Limb (tissue), 2 donors: ENCODE data around the gene CACNA1H.

Experiments used
- DNase-seq, 2 donors: peaks; one replicate each; pipeline ENCODE4 v3.0.0-alpha.2; 2016; ENCODE audit errors: extremely low spot score in 2 of 2

Gene CACNA1H

DNA sequence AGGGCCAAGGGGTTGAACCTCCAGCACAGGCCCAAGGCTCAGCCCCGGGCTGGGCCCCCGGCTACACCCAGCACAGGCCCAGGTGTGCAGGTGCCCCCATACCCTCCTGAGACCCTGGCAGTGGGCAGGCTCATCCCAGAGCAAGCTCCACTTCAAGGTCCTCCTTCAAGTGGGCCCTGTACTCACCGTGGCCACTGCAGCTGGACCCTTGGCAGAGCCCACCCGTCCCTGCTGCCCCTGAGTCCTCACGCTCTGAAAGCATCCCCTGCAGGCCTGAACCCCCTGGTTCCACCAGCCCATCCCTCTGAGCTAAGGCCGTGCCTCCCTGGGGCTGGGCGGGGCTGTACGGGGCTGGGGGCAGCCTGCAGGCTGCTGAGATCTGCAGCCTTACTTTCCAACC lies 11.2 kb upstream of the CACNA1H start:
- no peak for DNase-seq

- no peak for DNase-seq
Observed at GRCh38 chr16:1142911-1143310, 10.0 kb upstream of the CACNA1H start.

DNA sequence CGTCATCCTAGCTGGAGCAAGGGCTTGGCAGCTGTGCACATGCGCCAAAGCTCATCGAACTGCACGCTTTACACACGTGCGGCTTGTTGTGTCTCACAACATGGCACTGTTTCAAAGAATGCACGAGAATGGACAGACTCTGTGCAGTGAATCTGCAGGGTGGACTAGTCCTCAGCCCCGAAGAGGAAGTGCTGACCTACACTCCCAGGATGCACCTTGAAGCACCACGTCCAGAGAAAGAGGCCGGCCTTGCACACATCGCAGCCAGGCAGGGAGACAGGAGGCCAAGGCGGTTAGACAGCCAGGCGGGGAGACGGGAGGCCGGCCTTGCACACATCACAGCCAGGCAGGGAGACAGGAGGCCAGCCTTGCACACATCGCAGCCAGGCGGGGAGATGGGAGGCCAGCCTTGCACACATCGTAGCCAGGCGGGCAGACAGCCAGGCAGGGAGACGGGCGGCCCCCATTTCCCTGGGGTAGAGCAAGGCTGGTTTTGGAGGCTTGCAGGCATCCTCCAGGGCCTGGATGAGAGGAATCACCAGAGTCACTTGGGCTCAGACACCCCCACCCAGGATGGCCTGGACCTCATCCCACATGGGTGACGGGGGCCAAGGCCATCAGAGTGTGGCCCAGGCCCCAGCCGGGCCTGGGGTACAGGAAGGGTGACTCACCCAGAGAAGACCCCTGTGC lies 9.0 kb upstream of the CACNA1H start:
- DNase-seq = no peak

GRCh38 chr16:1144476-1145382 lies 8.2 kb upstream of the CACNA1H start:
- no peak for DNase-seq

DNA sequence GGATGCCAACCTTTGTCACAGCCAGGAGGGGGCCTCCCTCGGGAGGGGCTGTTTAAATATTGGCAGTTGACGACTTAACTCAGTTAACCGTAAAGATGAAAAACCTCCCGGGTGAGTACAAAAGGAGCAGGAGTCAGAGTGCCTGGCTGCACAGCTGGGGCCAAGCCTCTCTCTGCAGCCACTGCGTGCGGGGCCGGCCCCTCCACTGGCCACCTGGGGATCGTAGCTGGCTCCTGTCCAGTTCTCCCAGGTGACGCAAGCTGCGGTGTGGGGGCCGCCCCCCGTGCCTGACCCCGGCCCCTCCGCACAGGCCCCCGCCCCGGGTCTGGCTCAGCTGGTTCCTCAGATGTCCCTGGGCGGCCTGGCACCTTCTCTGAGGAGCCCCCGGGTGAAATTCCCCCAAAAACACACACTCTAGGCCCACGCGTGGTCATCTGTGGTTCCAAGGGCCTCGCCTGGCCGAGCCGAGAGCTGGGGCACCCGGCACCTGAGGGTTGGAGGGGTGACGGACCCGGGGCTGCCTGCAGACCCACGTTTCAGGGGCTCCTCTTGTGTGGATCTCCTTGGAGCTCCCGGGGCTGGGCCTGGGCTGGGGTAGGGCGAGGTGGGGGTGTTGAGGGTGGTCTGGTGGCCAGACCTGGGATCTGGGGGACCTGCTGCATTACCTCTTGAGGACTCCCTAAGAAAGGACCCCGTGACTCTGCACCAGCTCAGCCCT lies 7.4 kb upstream of the CACNA1H start:
- DNase-seq = no peak

GRCh38 chr16:1146409-1146808 lies 6.5 kb upstream of the CACNA1H start:
- DNase-seq = no peak

DNA sequence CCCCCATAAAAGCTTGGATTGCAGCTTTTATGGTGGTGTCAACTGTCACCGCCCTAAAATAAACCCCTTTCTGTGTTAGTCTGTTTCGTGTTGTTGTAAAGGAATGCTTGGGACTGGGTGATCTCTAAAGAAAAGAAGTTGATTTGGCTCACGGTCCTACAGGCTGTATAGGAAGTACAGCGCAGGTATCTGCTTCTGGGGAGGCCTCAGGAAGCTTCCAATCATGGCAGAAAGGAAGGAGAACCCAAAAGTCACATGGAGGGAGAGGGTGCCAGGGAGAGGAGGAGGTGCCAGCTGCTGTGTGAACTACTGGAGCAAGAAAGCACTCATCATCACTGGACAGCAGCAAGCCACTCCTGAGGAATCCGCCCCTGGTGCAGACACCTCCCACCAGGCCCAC lies 5.9 kb upstream of the CACNA1H start:
- no peak for DNase-seq

DNA sequence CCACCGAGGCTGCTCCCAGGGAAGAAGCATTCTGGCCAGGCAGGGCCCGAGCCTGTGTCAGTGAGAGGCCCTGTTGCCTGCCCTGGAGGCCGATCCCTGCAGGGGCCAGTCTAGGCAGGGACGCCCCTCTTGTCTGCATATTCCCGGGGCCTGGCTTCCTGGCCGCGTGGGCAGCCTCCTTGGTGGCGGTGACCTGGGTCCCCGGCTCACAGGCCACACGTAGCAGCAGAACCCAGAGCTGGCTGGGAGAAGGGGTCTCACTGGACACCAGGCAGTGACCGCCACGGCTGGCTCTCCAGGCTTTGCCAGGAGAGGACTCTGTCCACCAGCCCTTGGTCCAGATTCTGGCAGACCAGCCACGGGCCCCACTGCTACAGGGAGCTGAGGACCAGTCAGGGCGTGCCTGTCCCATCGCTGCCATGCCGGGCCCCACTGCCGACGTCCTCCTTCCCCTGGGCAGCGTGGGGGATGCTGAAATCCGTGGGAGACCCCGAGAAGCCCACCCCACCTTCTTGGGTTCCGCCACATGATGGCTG lies 3.7 kb upstream of the CACNA1H start:
- DNase-seq = no peak

DNA sequence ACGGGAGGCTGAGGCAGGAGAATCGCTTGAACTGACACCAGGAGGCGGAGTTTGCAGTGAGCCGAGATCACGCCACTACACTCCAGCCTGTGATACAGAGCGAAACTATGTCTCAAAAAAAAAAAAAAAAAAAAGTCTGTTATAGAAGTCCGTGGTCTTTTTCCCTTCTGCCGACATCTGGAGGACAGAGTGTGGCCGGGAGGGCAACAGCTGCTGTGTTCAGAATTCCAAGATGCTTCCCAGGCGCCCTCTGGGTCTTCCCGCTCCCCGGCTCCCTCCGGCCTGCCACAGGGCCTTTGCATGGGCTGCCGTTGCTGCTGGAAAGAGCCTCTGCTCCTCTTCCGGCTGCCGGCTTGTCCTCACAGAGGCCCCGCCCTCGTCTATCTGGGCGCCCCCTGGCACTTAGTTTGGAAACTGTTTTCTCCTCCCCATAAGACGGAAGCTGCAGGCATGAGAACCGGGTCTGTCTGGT lies 2.4 kb upstream of the CACNA1H start:
- no peak for DNase-seq

DNA sequence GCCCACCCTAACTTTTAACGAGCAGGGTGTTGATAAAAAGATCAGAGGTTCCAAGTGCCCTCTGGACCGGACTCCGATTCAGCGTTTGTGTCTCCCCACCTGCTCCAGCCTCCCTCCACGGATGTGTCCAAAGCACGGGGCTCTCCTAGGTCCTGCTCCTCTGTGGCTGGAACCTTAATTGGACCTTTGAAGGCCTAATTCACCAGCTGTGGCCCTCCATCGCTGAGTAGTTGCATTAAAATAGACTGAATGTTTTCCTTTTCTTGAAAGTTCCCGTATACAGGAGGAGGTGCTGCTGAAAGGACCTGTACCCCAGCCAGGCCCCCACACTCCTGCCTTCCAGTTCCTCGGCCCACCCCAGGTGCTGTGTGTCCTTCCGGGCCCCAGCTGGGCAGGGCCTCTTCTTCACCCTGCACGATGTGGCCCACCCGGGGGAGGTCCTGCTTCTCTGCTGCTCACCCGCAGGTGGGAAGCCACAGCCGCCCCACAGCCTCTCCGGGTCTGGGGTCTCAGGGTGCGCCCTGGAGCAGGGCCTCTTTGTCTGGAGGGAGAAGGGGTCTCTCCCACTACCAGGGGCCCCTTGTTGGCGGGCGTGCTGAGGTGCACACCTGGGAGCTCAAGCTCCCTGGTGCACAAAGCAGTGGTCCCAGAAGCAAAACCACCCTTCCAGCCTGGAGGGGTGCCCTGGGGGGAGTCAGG lies 1.3 kb upstream of the CACNA1H start:
- no peak for DNase-seq

DNA sequence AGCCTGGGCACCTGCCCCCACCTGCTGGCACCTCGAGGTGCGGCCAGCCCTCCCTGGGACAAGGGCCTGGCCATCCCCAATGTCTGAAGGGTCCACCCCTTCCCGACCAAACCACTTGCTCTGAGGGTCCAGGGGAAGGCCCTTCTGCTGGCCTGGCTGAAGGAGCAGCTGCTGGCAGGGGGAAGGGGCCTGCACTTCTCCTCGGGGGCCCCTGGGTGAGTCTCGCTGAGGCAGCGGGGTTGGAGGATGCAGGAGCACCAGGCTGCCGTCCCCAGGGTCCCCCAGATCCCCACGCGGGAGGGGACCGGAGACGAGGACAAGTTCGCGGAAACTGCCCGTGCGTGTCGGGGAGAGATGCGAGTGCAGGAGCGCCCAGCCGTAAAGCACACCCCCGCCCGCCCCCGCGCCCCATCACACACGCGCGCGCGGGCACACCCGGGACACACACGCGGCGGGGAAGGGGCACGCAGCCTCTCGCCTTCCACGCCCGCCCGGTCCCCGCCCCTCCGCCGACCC lies 725 bp upstream of the CACNA1H start:
- peak in 1 of 2 donors; percentile 76 for DNase-seq

GRCh38 chr16:1153480-1154160 lies 714 bp downstream of the CACNA1H start:
- peak in 1 of 2 donors; percentile 62 for DNase-seq

GRCh38 chr16:1154291-1154886 lies 1.5 kb downstream of the CACNA1H start:
- DNase-seq = peak in 1 of 2 donors; percentile 56

DNA sequence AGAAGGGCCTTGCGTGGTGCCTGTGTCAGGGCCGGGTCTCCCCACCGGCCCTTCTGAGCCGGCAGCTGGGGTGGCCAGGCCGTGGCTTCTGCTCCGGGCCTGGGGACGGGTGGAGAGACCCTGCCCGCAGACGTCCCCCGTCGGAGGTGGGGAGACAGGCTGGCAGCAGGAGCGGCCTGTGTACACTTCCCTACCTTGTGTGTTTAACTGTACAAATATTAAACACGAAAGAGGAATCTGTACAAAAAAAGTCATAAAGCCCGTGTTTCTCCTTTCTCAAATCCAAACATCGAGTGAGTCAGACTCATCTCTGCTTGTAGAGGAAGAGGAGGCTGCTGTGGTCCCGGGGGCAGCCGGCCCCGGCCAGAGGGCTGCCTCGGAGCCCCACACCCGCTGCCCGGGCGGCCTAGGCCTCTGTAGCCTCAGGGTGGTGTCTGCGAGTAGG lies 2.0 kb downstream of the CACNA1H start:
- no peak for DNase-seq

GRCh38 chr16:1155353-1156054 lies 2.6 kb downstream of the CACNA1H start:
- DNase-seq = peak in 1 of 2 donors; percentile 65

DNA sequence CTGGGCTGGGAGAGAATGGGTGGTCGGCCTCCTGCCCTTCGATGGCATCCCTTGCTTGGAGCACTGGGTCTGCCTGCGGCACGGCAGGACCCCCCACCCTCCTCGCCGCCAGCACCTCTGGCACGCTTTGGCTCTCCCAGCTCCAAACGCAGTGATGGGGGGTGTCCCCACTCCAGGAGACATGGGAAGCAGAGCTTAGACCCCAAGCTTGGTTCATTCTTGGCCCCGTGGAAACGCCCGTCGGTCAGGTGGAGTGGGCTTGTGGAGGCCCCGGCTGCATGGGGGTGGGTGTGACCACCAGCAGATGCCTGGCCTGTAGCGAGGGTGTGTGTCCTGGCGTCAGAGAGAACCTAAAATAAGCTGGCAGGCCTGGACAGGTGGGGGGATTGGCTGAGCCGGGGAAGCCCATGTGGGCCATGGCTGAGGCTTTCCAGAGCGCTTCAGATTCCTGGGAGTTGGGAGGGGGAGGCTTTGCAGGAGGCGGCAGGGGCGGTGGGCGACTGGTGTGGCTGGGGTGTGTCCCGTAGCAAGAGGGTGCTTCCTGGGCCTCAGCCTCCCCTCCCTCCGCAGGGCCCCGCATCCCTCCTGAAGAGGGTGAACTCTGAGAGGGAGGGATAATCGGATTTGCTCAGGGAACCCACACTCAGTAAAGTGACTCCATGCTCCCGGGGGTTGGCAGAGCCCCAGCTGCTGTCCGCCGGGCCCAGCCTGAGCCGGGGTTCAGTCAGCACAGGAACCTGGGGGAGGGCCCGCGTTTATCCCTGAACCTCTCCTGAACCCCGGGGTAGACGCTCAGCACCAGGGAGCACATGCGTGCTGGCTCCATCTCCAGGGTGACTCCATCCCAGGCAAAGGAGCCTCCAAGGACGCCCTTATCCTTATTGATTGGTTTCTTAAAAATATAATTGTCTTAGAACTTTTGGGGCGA lies 3.4 kb downstream of the CACNA1H start:
- DNase-seq = no peak

- DNase-seq = no peak
Observed at GRCh38 chr16:1156983-1157638, 4.2 kb downstream of the CACNA1H start.
